ENCODE data around the gene CD2. TPM values are rescaled to one million over a fixed set of nuclear protein-coding genes. Genes with fewer than 3 reads are reported as not detected.

The CD2 gene
- total RNA-seq, 2 experiments from 2014 or later = 150 to 151 TPM

DNA sequence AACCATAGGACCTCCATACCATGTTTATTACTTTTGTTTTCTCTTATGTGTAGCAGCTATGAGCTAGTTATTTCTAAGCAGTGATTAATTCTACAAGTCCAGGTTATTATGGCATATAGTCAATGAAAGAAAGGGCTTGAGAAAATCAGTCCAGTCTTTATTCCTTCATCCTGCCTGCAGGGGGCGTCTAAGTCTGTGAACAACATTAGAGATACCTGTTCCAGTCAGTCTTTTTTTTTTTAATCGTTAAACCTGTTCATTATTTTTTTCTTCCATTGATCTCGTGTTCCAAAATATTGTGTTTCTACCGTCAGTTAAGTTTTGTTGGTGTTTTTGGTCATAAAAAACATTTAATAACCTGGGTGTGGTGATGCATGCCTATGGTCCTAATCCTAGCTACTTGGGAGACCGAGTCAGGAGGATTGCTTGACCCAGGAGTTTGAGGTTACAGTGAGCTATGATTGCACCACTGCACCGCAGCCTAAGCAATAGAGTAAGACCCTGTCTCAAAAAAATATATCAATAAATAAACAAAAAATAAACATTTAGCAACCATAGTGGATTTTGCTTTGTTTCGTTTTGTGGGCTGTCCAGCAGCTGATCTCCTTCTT lies 29.4 kb upstream of the CD2 start:
- CTCF ChIA-PET = interaction anchor here (0.6 to 3.9 kb wide), 15 partner anchors 9 to 404 kb away, joined by 3 to 17 read pairs (median 3); partner anchors contain the start of gene TTF2
- no peak overlapping the region for H3K27ac ChIP-seq (ENCODE audit: low read depth in 1 of 2, low read length in 2 of 2)
- intact Hi-C loops (cut with DNase I, micrococcal nuclease) = loop anchor here (1.0 to 5.0 kb wide), 6 partner anchors 92 to 404 kb away; partner anchors contain the start of gene CD58 (in 1 of the 2)
- no peak overlapping the region for H3K4me3 Mint-ChIP-seq
- no peaks in the 10 kb centered on the region for H3K36me3 Mint-ChIP-seq (ENCODE audit: low read depth)
- H3K27ac Mint-ChIP-seq = no peak overlapping the region
- peak; percentile 56 to 90 (median 72) for DNase-seq
- TF ChIP-seq, protein P1, sequence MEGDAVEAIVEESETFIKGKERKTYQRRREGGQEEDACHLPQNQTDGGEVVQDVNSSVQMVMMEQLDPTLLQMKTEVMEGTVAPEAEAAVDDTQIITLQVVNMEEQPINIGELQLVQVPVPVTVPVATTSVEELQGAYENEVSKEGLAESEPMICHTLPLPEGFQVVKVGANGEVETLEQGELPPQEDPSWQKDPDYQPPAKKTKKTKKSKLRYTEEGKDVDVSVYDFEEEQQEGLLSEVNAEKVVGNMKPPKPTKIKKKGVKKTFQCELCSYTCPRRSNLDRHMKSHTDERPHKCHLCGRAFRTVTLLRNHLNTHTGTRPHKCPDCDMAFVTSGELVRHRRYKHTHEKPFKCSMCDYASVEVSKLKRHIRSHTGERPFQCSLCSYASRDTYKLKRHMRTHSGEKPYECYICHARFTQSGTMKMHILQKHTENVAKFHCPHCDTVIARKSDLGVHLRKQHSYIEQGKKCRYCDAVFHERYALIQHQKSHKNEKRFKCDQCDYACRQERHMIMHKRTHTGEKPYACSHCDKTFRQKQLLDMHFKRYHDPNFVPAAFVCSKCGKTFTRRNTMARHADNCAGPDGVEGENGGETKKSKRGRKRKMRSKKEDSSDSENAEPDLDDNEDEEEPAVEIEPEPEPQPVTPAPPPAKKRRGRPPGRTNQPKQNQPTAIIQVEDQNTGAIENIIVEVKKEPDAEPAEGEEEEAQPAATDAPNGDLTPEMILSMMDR (IDR thresholded peaks at IDR 0.05) = peak; percentile 97
- H3K4me1 ChIP-seq (ENCODE audit: insufficient read depth, low read length) = peaks cover 3% of the 10 kb centered on the region
- no peak overlapping the region for H3K4me3 ChIP-seq (ENCODE audit: low read length)
- H3K9me3 ChIP-seq (ENCODE audit: control insufficient read depth in 1 of 2, insufficient read depth in 1 of 2, low read length in 2 of 2) = no peaks in the 10 kb centered on the region
- no peaks in the 10 kb centered on the region for H3K36me3 ChIP-seq (ENCODE audit: insufficient read depth, low read length)
- no peaks in the 10 kb centered on the region for H3K27me3 Mint-ChIP-seq
- peaks cover 22% of the 10 kb centered on the region for H3K4me1 Mint-ChIP-seq (ENCODE audit: low read depth)
- POLR2A ChIA-PET = interaction anchor here (1.1 kb wide), 1 partner anchor 48 kb away, joined by 3 read pairs; no protein-coding TSS in a partner anchor
- ATAC-seq (ENCODE audit: poor library complexity) = no peak
- no peaks in the 10 kb centered on the region for H3K9me3 Mint-ChIP-seq
- H3K27me3 ChIP-seq (ENCODE audit: control insufficient read depth in 1 of 2, insufficient read depth in 2 of 2, low read length in 2 of 2) = no peaks in the 10 kb centered on the region

DNA sequence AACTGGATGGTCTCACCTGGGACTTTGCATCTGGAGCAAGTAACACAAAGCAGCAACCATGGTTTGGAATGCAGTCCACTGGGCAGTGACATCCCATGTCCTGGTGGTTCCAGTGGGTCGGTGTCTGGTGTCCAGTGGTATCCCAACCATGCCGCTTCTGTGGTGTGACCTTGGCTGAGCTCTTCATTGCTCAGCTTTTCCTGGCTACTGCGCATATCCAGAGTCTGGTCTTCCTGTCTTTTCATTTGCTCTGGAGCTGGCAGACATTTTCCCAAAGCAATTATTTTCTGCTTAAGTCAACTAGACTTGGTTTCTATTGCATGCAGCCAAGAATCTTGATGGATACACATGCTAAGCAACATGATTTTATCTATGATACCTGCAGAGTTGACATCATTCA lies 28.4 kb upstream of the CD2 start:
- ChIA-PET POLR2A (interaction anchor here (0.6 to 1.1 kb wide), 2 partner anchors 44 to 47 kb away, joined by 3 read pairs; no protein-coding TSS in a partner anchor), CTCF (interaction anchor here (0.8 to 3.9 kb wide), 4 partner anchors 8 to 634 kb away, joined by 3 to 17 read pairs (median 8); no protein-coding TSS in a partner anchor)
- intact Hi-C loops (cut with DNase I, micrococcal nuclease) = loop anchor here in 1 of 2 experiments (2.0 to 5.0 kb wide), 2 partner anchors 262 to 403 kb away; no protein-coding TSS in a partner anchor
- peaks cover 3% of the 10 kb centered on the region for H3K4me1 ChIP-seq (ENCODE audit: insufficient read depth, low read length)
- no peak for ATAC-seq (ENCODE audit: poor library complexity)
- H3K27me3 Mint-ChIP-seq = no peaks in the 10 kb centered on the region
- H3K4me3 ChIP-seq (ENCODE audit: low read length) = no peak overlapping the region
- no peaks in the 10 kb centered on the region for H3K9me3 Mint-ChIP-seq
- H3K4me3 Mint-ChIP-seq = no peak overlapping the region
- H3K27ac ChIP-seq (ENCODE audit: low read depth in 1 of 2, low read length in 2 of 2) = no peak overlapping the region
- H3K36me3 Mint-ChIP-seq (ENCODE audit: low read depth) = no peaks in the 10 kb centered on the region
- no peaks in the 10 kb centered on the region for H3K36me3 ChIP-seq (ENCODE audit: insufficient read depth, low read length)
- H3K27me3 ChIP-seq (ENCODE audit: control insufficient read depth in 1 of 2, insufficient read depth in 2 of 2, low read length in 2 of 2) = no peaks in the 10 kb centered on the region
- DNase-seq = no peak
- H3K4me1 Mint-ChIP-seq (ENCODE audit: low read depth) = peaks cover 22% of the 10 kb centered on the region
- TF ChIP-seq, protein P1 (IDR thresholded peaks at IDR 0.05) = no peak
- no peak overlapping the region for H3K27ac Mint-ChIP-seq
- H3K9me3 ChIP-seq (ENCODE audit: control insufficient read depth in 1 of 2, insufficient read depth in 1 of 2, low read length in 2 of 2) = no peaks in the 10 kb centered on the region

DNA sequence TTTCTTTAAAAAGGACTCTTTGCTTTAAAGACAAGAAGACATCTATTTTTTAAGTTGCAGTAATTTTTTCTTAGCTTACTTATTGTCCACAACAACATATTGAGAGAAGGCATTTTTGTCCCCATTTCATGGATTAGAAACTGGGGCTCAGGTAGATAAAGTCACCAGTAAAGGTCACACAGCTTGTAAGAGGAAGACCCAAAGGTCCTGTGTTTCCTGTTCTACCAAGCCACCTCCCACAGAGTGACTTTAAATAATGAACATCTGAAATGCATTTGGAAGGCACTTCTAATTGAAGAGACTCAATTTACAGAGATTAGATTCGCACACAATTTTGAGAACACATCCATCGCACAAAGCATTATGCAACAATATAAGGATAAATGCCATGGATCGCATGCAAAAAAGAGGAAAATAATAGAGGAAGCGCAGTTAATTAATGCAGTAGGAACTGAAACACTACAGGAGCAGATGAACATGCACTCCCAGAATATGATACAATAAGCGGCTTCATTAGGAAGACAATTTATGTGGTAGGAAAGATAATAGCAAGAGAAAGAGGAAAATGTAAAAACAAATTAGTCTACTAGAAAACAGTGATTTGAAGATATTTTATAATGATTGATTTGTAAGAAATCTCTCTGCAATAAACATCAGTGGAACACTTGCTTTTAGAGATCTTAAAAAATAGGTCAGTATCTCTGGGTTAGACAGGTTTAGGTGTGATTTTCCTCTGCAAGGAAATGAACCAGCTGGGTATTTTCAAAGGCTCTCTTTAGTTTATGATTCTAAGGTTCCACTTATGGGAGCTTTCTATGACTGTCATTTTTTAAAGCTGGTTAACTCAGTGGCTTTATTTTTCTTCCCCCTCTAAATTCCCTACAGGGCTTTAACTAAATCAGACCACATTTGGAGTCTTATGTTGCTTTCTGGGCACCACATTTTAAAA lies 27.1 kb upstream of the CD2 start:
- peaks cover 3% of the 10 kb centered on the region for H3K4me1 ChIP-seq (ENCODE audit: insufficient read depth, low read length)
- POLR2A ChIA-PET = interaction anchor here (0.5 to 2.8 kb wide), 3 partner anchors 10 to 333 kb away, joined by 3 to 10 read pairs (median 3); partner anchors contain the start of gene TTF2
- H3K27ac ChIP-seq (ENCODE audit: low read depth in 1 of 2, low read length in 2 of 2) = no peak overlapping the region
- no peaks in the 10 kb centered on the region for H3K36me3 Mint-ChIP-seq (ENCODE audit: low read depth)
- no peaks in the 10 kb centered on the region for H3K27me3 ChIP-seq (ENCODE audit: control insufficient read depth in 1 of 2, insufficient read depth in 2 of 2, low read length in 2 of 2)
- ATAC-seq (ENCODE audit: poor library complexity) (no peak), DNase-seq (no peak)
- H3K27ac Mint-ChIP-seq = no peak overlapping the region
- no peaks in the 10 kb centered on the region for H3K9me3 Mint-ChIP-seq
- H3K4me3 ChIP-seq (ENCODE audit: low read length) = no peak overlapping the region
- H3K4me3 Mint-ChIP-seq = no peak overlapping the region
- H3K36me3 ChIP-seq (ENCODE audit: insufficient read depth, low read length) = no peaks in the 10 kb centered on the region
- CTCF ChIA-PET = interaction anchor here (1.8 to 3.9 kb wide), 2 partner anchors 11 to 90 kb away, joined by 11 to 17 read pairs; no protein-coding TSS in a partner anchor
- peaks cover 22% of the 10 kb centered on the region for H3K4me1 Mint-ChIP-seq (ENCODE audit: low read depth)
- intact Hi-C loops (cut with DNase I, micrococcal nuclease) = loop anchor here in 1 of 2 experiments (5.0 kb wide), 1 partner anchor 260 kb away; no protein-coding TSS in a partner anchor
- H3K9me3 ChIP-seq (ENCODE audit: control insufficient read depth in 1 of 2, insufficient read depth in 1 of 2, low read length in 2 of 2) = no peaks in the 10 kb centered on the region
- H3K27me3 Mint-ChIP-seq = no peaks in the 10 kb centered on the region
- TF ChIP-seq, protein P1 (IDR thresholded peaks at IDR 0.05) = no peak
